NCI-H2196 treated with DMSO at 0.1 percent for 48 hours (cell line): ENCODE measurements around the gene CAD.
"Not testable (repeated sequence)": the region's sequence is repeated elsewhere in the genome, so short reads cannot be mapped to it uniquely, and the experiment has no call there.

Experiments
- DNase-seq: peaks from one replicate; lab custom pipeline; 2025; ENCODE audit not compliant: unreplicated experiment; lab: John Stamatoyannopoulos, UW

Gene CAD

DNA sequence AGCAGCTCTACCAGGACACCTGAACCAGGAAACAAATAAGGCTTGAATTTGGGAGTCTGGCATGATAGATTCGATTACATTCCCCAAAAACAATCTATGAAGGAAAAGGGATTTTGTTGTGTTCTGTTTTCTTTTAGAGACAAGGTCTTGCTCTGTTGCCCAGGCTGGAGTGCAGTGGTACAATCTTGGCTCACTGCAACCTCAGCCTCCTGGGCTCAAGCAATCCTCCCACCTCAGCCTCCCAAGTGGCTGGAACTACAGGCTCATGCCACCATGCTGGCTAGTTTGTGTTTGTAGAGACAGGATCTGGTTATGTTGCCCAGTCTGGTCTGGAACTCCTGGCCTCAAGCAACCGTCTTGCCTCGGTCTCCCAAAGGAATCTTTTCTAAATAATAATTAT is 19.1 kb upstream of the CAD start:
- not testable (repeated sequence) for DNase-seq

GRCh38 chr2:27198627-27199026 is 18.5 kb upstream of the CAD start:
- DNase-seq, result no peak

DNA sequence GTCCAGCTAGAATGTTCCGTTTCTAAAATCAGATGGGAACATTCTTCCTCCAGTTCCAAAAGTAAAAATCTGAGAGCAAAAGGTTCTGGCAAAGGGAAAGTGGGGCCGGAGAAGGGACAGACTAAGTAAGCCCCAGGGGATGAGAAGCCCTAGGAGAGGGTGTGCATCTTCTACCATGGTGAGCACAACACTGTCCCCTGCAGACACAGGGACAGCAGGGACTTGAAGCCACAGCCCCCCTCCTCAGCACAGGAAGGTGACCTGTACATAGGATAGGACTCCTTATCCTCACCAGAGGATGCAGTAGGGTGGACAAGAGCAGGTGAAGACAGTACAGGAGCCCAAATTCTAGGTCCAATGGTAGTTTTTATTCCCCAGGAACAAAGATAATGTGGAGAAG is 17.9 kb upstream of the CAD start:
- DNase-seq, result no peak

DNA sequence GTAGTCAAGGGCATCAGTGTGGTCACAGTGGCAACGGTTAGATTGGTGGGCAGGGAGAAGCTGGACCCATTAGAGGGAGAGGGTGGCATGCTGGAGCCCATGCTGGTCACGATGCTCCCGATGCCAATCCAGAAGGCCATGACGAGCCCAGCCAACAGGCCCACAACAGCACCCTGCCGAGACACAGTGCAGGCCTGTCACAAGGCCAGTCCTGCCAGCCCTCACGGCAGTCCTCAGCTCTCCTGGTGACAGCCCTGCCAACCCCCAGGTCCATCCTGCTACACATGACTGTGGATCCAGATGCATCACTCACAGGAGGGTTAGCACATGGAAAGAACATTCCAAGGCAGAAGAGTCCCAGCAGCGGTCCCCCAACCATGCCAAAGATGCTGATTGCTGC is 15.5 kb upstream of the CAD start:
- DNase-seq, result no peak

GRCh38 chr2:27202854-27203253 is 14.3 kb upstream of the CAD start:
- no peak for DNase-seq

GRCh38 chr2:27203741-27204140 is 13.4 kb upstream of the CAD start:
- DNase-seq, result no peak

DNA sequence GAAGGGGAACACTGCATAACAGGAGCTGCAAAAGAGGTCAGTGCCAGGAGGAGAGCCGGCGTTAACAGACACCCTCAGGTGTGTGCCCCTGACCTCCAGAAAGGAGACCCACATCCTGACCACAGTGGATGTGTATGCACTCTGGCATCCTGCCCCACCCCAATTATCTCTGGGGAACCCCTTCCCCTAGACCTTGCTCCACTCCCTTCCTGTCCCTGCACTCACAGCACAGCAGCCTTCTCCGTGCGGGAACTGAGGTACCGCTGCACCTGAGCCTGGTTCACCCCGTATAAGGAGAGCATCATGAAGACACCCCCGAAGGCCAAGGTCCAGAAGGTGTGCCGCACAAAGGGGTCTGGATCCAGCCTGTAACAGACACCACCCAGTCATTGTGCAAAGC is 12.6 kb upstream of the CAD start:
- DNase-seq, result no peak

DNA sequence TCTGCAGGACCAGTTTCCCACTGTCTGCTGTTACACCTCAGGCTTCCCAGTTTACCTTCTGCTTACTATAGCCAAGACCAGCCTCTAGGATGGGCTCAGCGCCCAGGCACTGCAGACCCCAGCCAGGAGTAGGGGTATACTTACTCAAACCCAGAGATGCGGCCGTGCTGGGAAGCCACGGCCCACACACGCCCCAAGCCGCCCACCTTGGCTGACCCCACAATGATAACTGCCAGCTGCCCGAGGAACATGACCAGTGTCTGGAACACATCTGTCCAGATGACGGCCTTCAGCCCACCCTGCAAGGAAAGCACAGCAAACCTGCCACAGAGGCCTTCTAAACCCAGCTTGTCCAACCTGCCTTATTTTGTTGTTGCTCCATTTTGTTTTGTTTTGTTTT is 12.0 kb upstream of the CAD start:
- DNase-seq, result no peak

GRCh38 chr2:27206346-27206745 is 10.8 kb upstream of the CAD start:
- no peak for DNase-seq

DNA sequence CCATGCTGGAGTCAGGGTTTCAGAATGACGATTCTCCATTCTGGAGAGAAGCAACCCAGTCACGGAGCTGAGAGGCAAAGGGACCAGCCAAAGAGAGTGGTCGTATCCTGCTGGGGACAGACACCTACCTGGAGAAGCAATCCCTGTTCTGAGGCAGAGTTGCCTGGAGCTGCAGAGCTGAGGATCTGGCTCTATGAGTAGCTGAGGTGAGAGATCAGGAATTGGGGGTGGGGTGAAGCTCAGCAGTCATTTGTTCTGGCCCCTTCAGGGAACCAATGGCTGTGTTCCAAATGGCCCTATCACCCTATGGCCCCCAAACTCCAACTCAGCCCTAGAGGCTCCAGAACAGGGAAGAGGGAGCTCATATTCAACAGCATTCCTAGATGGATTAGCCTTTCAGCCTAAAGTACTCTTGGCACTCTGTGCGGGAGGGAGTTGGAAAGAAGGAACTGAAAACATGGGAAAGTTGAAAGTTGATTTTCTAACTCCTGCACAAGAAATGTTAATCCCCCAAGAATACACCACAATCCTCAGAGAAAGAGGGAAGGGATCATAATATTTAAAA is 8.6 kb upstream of the CAD start:
- no peak for DNase-seq

DNA sequence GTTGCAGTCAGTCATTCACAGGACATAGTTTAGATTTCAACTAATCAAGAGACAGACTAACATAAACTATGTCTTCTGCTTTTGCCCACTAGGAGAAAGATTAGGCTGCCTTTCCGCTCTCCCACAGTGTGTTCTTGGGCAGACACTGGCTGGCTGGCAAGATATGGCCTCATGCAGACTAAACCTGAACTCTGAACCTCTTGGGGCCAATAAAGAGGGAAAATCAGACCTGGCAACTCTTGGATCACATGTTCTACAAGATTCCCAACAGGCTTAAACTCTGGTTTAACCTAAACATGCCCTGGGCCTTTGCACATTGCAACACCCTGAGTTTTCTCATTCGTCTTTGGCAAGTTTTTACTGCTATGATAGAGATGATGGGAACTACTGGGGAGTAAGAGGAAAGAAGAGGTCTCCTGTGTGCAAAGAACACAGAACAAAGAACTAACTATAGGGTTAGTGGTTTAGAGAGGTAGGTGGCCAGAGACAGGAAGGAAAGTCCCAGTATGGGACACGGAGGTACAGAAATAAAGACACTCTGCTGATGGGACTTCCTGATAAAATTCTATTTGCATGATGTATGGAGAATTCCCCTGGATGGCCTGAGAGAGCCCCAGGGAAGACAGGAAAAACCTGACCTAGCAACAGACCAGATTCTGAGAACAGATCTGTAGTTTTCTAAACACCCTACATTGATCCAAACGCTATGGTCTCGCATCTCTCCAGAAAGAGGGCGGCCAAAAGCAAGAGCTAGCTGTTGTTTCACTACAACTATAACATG is 7.4 kb upstream of the CAD start:
- DNase-seq, result no peak

- DNase-seq, result no peak
Observed at GRCh38 chr2:27211241-27211942, 5.8 kb upstream of the CAD start.

- peak; percentile 88 for DNase-seq
Observed at GRCh38 chr2:27211943-27212625, 5.1 kb upstream of the CAD start, which contains the start of the genes ATRAID and SLC5A6. Gene ATRAID, plus strand, starts transcription at chr2:27212041. Its CDS starts 328 bp downstream, at chr2:27212369. Gene SLC5A6, minus strand, starts transcription at chr2:27212268. Its CDS starts 4,618 bp downstream, at chr2:27207650.

DNA sequence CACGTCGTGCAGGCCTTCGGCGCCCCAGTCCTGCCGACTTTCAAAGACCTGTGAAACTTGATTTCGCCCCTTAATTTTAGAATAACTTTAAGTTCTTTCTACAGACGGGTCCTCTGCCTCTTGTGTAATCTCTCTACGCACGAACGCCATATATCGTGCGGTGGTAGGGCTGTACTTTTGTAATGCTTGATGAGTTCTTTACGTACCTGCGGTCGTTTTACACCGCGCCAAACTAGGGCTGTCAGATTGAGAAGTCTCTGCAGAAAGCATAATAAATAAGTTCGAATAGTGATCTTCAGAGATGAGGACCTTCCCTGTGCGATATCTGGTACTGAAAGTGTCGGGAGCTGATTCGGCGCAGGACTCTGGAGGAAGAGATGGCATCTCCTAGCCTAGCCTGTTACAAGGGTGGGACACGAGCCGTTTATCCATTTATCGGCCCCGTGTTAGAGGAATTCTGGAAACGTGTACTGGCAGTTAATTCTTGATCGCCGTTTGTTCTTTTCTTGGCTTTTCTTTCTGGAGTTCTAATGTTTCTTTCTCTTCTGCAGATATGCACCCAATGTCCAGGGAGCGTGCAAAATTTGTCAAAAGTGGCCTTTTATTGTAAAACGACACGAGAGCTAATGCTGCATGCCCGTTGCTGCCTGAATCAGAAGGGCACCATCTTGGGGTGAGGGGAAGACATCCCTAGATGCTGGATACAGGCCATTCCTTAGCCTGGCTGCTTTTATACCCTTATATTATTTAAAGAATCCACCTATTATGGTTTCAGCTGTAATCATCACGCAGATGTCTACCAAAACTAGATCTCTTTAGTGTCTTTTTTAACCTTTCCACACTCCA is 4.3 kb upstream of the CAD start:
- DNase-seq, result no peak

- DNase-seq, result no peak
Observed at GRCh38 chr2:27214941-27215340, 2.2 kb upstream of the CAD start.

- DNase-seq, result no peak
Observed at GRCh38 chr2:27216416-27217137, 592 bp upstream of the CAD start.

- no peak for DNase-seq
Observed at GRCh38 chr2:27218614-27219013, 1.4 kb downstream of the CAD start.

DNA sequence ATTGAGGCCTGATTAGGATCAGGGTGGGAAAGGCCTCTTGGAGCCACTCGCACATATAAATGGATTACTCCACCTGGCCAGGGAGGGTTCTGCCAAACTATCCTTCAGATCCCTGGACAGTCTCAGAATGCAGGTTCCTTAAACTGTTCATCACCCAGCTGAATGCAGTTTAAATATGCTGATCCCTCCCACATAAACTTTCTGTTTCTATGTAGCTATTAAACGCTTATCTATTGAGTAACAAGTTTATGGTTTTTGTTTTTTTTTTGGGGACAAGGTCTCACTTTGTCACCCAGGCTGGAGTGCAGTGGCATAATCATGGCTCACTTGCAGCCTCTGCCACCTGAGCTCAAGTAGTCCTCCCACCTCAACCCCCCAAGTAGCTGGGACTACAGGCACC is 1.9 kb downstream of the CAD start:
- DNase-seq, result no peak

DNA sequence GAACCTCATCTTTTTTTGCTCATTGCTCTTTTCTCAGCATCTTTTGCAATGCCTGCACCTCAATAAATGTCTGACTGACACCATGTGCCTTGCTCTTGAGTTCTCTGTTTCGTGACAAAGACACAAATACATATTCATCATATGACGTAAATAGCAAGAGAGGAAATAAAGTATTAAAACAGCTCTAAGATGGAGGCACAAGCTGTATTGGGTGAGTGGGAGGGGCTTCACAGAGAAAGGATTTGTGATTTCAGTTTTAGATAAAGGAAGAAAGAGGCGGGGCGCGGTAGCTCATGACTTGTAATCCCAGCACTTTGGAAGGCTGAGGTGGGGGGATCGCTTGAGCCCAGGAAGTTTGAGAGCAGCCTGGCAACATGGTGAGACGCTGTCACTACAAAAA is 2.9 kb downstream of the CAD start:
- DNase-seq, result no peak

GRCh38 chr2:27221166-27221565 is 4.0 kb downstream of the CAD start:
- no peak for DNase-seq
